ENCODE results near the gene PARD3. TPM values are rescaled to one million over a fixed set of nuclear protein-coding genes. Genes with fewer than 3 reads are reported as not detected.
A peak's percentile ranks its signal among the peaks of the same experiment; 100 is the strongest.

The PARD3 gene
- total RNA-seq, 6 experiments from 2014 or later = 19.1 to 27.8 (median 22.0) TPM

DNA sequence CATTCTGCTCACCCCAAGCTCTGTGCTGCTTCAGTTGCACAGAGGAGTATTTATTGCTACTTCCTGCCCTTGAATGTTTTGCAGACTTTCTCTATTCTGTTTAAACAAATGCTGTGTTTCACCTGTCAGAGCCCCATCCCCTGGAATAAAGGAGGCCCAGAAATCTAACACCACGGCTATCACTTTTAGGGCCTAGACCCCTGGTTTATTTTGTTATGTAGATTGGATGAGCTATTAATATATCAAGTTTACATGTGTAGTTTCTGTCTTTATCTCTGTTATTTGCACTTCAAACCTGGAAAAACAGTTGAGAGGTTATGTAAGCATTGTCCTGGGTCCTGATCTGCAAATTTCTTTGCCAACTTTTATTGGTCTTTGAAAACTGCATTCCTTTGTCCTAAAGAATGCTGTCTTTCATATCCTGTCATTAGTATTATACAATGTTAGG is 630.1 kb downstream of the PARD3 start:
- H3K4me1 ChIP-seq = peaks cover 0 to 20% (median 8%) of the 10 kb centered on the region in 4 donors
- H3K9me3 ChIP-seq = no peaks in the 10 kb centered on the region
- no peak for TF ChIP-seq POLR2A (IDR thresholded peaks at IDR 0.05)
- TF ChIP-seq, protein P1, sequence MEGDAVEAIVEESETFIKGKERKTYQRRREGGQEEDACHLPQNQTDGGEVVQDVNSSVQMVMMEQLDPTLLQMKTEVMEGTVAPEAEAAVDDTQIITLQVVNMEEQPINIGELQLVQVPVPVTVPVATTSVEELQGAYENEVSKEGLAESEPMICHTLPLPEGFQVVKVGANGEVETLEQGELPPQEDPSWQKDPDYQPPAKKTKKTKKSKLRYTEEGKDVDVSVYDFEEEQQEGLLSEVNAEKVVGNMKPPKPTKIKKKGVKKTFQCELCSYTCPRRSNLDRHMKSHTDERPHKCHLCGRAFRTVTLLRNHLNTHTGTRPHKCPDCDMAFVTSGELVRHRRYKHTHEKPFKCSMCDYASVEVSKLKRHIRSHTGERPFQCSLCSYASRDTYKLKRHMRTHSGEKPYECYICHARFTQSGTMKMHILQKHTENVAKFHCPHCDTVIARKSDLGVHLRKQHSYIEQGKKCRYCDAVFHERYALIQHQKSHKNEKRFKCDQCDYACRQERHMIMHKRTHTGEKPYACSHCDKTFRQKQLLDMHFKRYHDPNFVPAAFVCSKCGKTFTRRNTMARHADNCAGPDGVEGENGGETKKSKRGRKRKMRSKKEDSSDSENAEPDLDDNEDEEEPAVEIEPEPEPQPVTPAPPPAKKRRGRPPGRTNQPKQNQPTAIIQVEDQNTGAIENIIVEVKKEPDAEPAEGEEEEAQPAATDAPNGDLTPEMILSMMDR (IDR thresholded peaks at IDR 0.05) = no peak
- intact Hi-C loops (cut with DNase I) = no loop called here
- peak; percentile 63 to 77 (median 72) for ATAC-seq
- 16% methylated on average over 1 of the region's 1 CpG for WGBS (ENCODE audit: insufficient coverage, low coverage, low lambda C conversion rate, missing lambda C conversion rate)
- no peaks in the 10 kb centered on the region for H3K27me3 ChIP-seq
- H3K36me3 ChIP-seq = no peaks in the 10 kb centered on the region
- DNase-seq = no peak
- H3K27ac ChIP-seq = peak overlapping the region in 2 of 3 donors; percentile 5 to 63
- no peak overlapping the region for H3K4me3 ChIP-seq

DNA sequence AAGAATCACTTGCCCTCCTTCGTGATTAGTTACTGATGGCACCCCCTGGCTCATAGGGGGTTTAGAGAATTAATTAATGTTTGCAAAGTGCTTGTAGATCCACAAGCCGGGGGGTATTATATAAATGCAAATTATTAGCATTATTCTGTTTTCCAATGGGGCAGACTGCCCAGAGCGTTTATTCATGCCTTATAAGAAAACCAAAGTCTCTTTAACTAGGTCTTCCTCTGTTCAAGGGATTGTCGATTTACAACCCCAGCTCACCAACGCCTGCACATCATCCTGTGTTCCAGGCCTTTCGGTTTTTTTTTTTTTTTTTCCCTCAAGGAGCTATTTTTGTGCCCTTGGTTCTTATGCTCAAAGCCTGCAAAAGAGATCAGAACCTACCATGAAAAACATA is 630.7 kb downstream of the PARD3 start:
- 70% methylated on average over 6 of the region's 6 CpGs for WGBS (ENCODE audit: insufficient coverage, low coverage, low lambda C conversion rate, missing lambda C conversion rate)
- Histone ChIP-seq H3K27ac (peak overlapping the region in 2 of 3 donors; percentile 5 to 63), H3K27me3 (no peaks in the 10 kb centered on the region), H3K4me1 (peaks cover 0 to 20% (median 8%) of the 10 kb centered on the region in 4 donors), H3K4me3 (no peak overlapping the region), H3K9me3 (no peaks in the 10 kb centered on the region), H3K36me3 (no peaks in the 10 kb centered on the region)
- intact Hi-C loops (cut with DNase I) = no loop called here
- no peak for DNase-seq
- ATAC-seq = no peak
- TF ChIP-seq, protein P1 (IDR thresholded peaks at IDR 0.05) = no peak
- TF ChIP-seq POLR2A (IDR thresholded peaks at IDR 0.05) = no peak

DNA sequence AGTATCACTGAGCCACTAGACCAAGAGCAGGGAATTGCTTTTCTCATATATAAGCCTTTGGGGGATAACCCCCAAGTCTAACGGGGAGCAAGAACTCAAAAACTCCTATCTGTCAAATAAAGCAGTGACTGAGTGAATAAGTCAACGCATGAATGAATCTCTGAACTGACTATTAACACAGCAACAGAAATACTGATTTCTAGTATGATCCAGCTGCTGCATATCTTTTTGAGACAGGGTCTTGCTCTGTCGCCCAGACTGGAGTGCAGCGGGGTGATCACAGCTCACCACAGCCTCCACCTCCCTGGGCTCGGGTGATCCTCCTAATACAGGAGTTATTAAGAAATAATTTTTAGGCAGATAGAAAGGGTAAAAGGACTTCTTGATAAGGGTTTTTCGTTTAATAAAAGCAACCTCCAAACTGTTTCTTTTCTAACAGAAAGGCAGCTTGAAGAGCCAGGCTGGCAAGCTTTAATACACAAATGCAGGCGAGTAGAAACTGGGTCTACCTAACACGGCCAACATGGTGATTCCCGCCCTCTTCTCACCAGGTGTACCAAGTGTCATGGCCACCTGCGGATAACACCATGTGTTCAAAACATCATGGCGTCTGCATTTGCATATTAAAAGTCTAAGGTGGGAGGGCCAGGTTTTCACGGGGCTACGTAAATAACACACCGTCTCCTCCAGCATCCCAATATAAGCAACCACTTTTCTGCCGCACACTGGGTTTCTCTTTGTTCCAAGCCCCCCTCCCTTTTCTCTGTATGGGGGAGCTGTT is 631.9 kb downstream of the PARD3 start:
- Histone ChIP-seq H3K4me3 (no peak overlapping the region), H3K27me3 (no peaks in the 10 kb centered on the region), H3K9me3 (no peaks in the 10 kb centered on the region), H3K27ac (no peak overlapping the region), H3K4me1 (peaks cover 0 to 20% (median 8%) of the 10 kb centered on the region in 4 donors), H3K36me3 (no peaks in the 10 kb centered on the region)
- WGBS (ENCODE audit: insufficient coverage, low coverage, low lambda C conversion rate, missing lambda C conversion rate) = 79% methylated on average over 9 of the region's 15 CpGs
- TF ChIP-seq, protein P1 (IDR thresholded peaks at IDR 0.05) = no peak
- no peak for TF ChIP-seq POLR2A (IDR thresholded peaks at IDR 0.05)
- intact Hi-C loops (cut with DNase I) = no loop called here
- no peak for DNase-seq
- ATAC-seq = no peak

DNA sequence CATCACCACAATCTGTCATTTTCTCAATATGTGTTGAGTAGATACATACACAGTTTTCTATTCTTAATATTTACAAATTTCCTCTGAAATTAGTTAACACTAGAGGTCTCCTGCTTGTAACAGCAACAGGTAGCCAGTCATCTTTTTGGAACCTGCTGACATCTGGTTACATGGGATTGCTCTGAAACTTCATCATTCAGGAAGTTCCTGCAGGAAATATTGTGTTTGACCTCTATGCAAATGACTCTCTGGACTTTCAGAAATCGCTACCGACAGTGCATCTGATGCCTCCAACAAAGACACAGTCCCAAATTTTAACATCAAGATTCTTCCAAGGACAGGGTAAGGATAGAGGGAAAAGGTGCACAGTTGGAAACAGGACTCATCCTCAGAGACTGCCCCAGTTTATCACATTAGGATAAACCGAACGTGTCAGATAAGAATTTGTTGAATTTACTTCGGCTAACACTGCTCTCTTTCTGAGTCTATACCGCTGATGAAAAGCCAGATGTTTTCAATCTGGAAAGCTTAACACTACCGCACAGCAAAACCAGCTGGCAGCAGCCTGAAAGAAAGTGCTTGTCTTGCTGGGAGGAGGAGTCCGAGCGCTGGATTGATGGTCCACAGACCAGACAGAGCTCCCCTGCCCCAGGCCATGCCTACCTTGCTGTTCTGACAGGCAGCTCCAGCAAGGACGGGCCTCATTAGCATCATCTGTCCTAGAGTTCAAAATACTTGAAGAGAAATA is 633.4 kb downstream of the PARD3 start:
- intact Hi-C loops (cut with DNase I) = no loop called here
- Histone ChIP-seq H3K4me1 (peaks cover 0 to 20% (median 8%) of the 10 kb centered on the region in 4 donors), H3K36me3 (no peaks in the 10 kb centered on the region), H3K27me3 (no peaks in the 10 kb centered on the region), H3K27ac (no peak overlapping the region), H3K9me3 (no peaks in the 10 kb centered on the region), H3K4me3 (no peak overlapping the region)
- TF ChIP-seq, protein P1 (IDR thresholded peaks at IDR 0.05) = no peak
- no peak for TF ChIP-seq POLR2A (IDR thresholded peaks at IDR 0.05)
- ATAC-seq (peak in 2 of 4 donors; percentile 15 to 70), DNase-seq (no peak)
- 48% methylated on average over 8 of the region's 10 CpGs for WGBS (ENCODE audit: insufficient coverage, low coverage, low lambda C conversion rate, missing lambda C conversion rate)
